Activated T-cell treated with anti-CD3 and anti-CD28 coated beads for 4 hours (primary cell): Measurements from ENCODE around the gene TMEM140.
"Not testable (repeated sequence)": the region's sequence is repeated elsewhere in the genome, so short reads cannot be mapped to it uniquely, and the experiment has no call there.

Source experiments
- DNase-seq: peaks from one replicate; pipeline ENCODE4 v3.0.0-alpha.2; 2020

TMEM140 gene

DNA sequence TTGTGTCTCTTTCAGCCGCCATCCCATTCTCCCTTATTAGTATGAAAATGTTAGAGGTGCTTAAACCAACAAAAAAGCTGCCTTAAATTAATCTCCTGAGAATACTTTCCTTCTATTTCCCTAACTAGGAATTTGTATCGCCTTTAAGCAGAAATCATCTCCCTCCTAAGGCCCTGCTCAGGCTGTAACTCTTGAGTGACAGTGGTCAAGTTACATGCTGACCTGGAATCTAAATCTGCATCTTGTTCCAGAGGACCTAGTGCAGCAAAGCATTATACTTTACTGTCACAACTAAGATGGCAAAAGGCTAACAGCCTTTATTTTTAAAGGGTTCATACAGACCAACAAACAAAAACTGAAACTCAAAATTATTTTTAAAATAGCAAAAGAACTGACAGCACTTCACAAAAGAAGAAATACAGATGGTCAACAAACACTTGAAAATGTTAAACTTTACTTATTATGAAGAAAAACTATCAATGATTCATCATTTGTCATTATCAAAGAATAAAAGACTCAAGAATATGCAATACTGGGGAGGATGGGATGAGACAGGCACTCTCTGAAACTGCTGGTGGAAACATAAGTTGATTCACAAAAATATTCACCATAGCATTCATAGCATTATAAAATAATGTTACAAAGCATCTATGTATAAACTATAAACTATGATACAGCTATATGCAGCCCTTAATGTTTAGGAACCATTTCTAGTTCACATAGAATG is 11.7 kb downstream of the TMEM140 start:
- DNase-seq: no peak

GRCh38 chr7:135160098-135160857 is 12.4 kb downstream of the TMEM140 start:
- no peak for DNase-seq

DNA sequence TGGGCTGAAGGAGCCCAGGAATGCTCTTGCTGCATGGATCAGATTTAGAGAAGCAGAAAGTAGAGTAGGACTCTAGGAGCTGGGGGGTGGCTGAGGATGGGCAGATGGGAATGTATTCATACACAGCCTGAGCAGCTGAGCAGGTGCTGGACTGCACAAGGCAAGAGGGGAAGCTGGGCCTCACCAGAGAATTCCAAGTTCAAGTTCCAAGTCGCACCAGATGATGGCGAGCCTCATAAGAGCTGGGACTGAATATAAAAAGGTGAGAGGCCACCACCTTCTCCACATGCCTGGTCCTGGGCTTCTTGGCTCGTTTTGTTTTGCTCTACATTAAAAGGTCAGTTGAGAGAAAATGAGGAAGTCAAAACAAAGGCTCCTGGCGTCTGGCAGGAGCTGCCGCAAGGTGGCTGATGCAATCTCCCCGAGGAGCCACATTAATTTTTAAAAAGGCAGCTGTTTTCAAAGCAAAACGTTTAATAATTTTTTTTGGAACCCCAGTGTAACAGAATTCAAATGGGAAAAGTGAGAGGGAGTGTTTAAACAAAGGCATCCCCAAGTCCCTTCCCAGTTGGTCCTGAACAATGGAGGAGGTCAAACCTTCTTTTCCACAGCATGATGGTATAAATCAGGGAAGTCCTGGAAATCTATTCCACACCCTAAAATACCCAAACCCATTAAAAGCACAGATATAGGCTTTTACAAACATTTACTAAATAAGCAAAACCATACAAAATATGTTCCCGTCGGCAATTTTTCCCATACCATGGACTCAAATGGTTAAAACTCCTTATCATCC is 13.2 kb downstream of the TMEM140 start:
- no peak for DNase-seq

DNA sequence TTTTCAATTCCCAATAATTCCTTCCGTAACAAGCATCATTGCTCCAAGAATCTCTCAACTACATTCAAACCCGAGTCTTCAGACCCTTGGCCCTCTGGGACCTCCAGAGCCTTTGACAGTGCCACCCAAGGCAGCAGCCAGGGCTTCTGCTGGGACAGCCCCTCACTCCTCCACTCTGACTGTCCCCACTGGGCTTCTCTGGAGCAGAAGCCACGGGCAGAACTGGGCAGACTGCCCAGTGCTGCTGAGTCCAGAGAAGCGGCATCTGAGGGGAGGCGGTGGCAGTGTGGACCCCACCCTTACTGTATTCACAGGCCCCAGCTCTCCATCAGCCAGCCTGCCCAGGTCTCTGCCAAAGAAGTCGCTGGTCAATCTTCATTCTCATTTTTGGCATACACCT is 13.8 kb downstream of the TMEM140 start:
- DNase-seq: no peak

GRCh38 chr7:135162382-135163001 is 14.6 kb downstream of the TMEM140 start:
- DNase-seq: no peak

DNA sequence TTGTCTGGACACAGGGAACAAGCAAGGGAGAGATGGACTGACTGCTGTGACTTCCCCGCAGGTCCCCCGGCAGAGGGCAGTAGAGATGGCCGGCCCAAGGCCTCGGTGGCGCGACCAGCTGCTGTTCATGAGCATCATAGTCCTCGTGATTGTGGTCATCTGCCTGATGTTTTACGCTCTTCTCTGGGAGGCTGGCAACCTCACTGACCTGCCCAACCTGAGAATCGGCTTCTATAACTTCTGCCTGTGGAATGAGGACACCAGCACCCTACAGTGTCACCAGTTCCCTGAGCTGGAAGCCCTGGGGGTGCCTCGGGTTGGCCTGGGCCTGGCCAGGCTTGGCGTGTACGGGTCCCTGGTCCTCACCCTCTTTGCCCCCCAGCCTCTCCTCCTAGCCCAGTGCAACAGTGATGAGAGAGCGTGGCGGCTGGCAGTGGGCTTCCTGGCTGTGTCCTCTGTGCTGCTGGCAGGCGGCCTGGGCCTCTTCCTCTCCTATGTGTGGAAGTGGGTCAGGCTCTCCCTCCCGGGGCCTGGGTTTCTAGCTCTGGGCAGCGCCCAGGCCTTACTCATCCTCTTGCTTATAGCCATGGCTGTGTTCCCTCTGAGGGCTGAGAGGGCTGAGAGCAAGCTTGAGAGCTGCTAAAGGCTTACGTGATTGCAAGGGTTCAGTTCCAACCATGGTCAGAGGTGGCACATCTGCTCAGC is 16.6 kb downstream of the TMEM140 start:
- no peak for DNase-seq

DNA sequence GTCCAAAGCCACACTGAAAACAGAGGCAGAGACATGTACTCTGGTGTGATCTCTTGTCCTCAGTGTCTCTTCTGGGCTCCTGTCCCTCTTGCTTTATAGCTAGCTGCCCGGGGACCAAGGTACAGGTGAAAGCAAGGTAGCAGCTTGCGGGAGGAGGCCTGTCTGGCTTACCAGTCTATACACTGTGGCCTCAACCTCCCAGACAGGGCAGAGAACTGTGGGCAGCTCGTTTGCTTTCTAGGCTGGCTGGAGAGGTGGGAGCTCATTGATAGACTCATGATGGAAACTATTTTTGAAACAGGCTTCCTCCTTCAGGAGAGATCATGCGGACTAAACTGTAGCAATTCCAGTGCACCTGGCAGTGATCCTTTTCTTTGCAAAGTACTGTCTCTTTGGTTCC is 18.0 kb downstream of the TMEM140 start:
- no peak for DNase-seq

DNA sequence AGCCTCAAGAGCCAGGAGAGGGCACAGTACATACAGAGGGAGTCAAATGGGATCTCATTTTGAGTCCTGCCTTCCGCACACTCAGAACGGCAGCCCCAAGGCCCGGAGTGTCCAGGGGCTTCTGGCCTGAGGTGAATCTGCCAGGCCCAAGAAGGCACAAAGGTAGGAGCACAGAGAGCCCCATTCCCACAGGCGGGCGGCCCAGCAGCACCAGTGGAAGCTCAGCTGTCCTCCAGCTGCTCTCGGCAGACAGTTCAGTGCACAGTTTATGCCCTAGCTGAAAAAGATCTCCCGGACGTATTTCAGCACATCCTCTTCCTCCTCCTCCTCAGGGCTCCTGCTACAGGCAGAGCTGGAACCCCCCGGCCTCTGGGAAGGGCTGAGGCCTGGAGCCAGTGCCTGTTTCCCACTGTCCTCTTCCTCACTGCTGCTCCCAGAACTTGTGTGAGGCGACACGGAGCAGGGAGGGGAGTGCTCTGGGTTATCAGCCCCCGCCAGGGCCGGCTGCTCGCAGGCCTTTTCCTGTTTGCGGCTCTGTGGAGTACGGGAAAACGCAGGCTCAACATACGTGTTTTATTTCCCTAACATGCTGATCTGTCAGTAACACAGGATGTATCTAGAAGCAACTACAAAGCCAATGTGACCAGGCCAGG is 18.6 kb downstream of the TMEM140 start:
- DNase-seq: no peak

DNA sequence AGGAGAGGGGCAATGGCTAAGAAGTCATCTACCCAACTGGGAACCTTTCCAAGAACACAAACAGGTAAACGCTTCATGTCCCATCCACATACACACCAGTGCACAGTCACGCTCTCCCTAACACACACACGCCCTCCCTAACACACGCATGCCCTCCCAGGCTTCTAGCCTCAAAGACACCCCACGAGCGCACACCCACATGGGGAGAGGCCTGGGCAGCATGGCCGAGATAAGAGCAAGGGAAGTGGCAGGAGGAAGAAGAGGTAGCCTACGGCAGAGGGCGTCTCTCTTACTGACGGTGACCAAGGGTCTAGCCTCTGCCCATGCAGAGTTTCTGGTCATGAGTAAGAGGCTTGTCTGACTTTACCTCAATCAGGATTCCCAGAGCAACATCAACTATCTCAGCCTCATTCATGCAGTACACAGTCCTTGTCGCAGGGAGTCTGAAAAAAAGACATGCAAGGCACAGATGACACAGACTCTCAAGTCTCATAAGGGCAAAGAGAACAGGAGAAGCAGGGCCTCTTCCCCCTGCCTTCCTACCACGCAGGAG is 19.6 kb downstream of the TMEM140 start:
- DNase-seq: no peak

GRCh38 chr7:135168001-135168400 is 20.1 kb downstream of the TMEM140 start:
- DNase-seq: no peak

DNA sequence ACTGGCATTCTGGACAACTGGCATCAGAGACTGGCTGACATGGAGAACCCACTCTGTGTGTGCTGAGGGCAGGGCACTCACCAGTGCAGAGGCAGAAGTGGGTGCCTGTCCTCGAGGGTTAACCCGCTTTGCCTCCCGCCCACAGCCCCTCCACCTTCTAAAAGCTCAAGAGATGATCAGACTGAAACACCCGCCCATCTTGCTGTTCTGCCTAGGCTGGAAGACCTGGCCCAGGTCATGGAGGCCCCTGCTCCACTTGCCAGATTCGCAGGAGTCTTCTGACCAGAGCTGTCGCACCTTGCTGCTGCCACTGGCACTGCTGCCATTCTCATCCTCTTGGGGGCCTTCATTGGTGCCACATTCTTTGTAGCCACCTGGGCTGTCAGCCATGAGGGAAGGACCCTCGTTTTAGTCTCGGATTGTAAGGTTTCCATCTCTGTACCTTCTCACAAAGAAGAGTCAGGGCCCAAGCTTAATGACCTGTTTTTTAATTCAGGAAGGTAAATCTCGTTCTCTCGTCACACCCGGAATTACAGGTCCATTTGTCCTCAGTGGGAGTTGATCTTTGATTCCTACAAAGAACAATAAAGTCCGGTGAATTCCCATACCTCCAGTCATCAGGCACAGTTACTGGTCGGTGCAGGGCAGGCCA is 20.7 kb downstream of the TMEM140 start:
- DNase-seq: no peak

DNA sequence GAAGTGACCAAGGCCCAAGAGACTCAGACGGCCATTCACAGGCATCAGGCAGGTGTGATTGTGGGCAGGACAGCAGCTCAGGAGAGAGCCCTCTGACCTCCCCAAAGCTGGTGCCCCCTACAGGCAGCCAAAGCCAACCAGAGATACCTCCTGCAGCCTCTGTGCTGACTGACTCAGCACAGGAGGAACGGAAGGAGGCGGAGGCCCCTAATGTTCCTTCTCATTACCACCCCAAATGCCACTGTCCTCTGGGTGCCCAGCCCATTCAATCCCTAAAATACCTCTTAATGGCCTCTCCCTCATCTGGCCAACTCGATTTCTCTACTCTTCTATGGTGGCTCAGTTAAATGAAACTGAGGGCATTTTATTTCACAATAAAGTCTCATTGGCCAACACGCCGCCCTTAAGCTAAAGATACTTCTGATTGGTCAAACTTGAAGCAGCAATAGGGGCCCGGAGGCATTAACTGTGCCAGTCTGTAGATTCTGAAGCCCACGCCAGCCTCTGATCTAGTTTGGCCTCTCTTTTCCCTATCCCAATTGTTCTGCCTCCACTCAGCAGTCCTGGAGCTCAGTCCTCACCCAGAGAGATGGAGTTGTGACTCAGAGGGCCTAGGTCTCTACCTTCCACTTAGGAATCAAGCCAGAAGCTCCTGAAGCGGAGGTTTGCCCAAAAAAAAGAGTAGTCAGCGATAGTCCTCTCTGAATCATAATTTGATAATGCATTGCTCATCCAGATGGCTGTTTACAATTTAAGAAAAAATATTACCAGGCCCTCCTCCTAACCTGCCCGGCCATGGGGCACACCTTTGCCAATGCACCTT is 21.5 kb downstream of the TMEM140 start:
- peak; percentile 42 for DNase-seq

GRCh38 chr7:135169964-135170273 is 22.0 kb downstream of the TMEM140 start:
- DNase-seq: no peak

- peak; percentile 83 for DNase-seq
Measured at GRCh38 chr7:135170274-135170997, 22.6 kb downstream of the TMEM140 start, which contains the start of gene CYREN. CYREN (minus strand) TSS chr7:135170707; CDS start chr7:135168922, 1,785 bp downstream.

DNA sequence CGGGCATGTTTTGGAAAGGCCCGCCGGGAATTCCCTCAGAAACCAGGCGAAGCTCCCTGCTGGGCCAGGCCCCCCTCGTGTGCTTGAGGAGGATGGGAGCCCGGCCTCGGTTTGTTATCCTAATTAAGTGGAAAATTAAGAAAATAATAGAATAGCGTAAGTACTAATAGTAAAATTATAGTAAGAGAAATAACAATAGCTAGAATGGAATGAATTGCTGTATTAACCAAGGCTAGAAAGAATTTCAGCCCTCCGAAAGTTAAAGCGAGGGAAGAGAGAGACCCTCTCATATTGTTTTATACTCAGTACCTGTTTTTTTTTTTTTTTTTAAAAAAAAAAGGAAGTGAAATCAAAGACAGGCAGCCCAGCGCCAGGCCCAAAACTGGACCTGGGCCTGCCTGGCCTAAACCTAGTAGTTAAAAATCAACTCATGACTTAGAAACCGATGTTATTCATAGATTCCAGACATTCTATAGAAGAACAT is 23.2 kb downstream of the TMEM140 start:
- not testable (repeated sequence) for DNase-seq

- DNase-seq: not testable (repeated sequence)
Measured at GRCh38 chr7:135171581-135172291, 23.9 kb downstream of the TMEM140 start.

GRCh38 chr7:135173916-135174315 is 26.0 kb downstream of the TMEM140 start:
- DNase-seq: not testable (repeated sequence)

DNA sequence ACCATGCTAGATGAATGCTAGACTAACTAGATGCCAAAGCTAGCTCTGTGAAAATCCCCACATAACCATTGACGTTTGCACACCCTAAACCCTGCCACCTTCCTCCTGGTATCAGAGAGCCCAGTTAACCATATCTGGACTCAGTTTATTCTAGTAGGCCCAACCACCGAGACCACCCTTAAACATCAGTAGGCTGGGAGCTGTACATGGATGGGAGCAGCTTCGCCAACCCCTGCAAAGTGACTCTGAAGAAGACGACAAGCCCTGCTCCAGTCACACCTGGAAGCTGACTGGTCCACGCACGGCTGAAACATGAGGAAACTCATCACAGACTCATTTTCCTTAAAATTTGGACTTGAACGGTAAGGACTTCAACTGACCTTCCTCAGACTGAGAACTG is 27.1 kb downstream of the TMEM140 start:
- DNase-seq: no peak

DNA sequence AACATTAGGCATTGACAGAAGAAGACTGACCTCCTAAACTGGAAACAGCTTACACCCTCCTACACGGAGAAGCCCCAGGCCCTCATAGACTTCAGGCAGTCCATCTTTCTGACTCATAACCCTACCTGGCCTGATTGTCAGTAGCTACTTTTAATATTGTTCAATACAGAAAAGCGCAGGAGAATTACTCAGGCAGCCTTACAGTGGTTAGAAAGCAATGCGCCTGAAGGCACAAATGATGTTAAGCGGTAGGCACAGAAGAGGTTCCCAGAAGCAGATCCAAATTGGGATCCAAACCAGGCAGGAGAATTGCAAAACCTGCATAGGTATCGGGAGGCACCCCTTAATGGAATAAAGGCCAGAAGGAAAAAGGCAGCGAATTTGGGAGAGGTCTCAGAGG is 28.1 kb downstream of the TMEM140 start:
- no peak for DNase-seq
